OCI-LY1 (cell line): ENCODE results near the gene ASIP.

ENCODE experiments used
- CTCF ChIP-seq: fragments of 200-600 bp; sonication (generic), shearing (Covaris generic); IDR thresholded peaks from 2 replicates; pipeline ENCODE4 v1.5.1; 2017; ENCODE audit warnings: mild to moderate bottlenecking, antibody characterized with exemption, low read length, moderate library complexity, mixed read lengths
- EZH2 ChIP-seq: fragments of 200-600 bp; sonication (generic), shearing (Covaris generic); IDR thresholded peaks from 2 replicates; pipeline ENCODE4 v1.8.0; 2017; ENCODE audit warnings: borderline replicate concordance, mixed run types, mild to moderate bottlenecking, antibody characterized with exemption, low read length, moderate library complexity, mixed read lengths

DNA sequence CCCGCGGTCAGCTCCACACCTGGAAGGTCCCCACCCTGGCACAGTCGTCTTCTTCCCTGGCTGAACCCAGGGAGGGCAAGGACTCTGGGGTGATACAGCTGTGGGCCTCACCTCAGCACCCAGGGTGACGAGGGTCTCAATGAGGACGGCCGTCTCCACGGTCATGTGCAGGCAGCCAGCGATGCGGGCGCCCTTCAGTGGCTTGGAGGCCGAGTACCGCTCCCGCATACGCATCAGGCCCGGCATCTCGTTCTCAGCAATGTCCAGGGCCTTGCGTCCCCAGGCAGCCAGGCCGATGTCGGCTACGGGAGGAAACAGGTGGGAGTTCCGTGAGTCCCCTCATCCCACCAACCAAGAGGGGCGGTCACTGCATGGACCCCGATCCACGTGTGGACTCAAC lies 54.1 kb downstream of the ASIP start:
- TF ChIP-seq CTCF (no peak), EZH2 (no peak)
